Body of pancreas (tissue), 4 donors: ENCODE results near the gene HBA2.

Experiments used
- POLR2A ChIP-seq, 3 donors: fragments of 450-650 bp; IDR thresholded peaks; one replicate each; pipeline ENCODE4 v1.6.1; 2016; ENCODE audit warnings: antibody characterized with exemption in 3 of 3, mild to moderate bottlenecking in 2 of 3
- TF ChIP-seq, protein P1 (sequence below), 7 experiments: fragments of 450-650 bp in 4 of 7; fragments of 200-600 bp in 3 of 7; sonication (generic) in 3 of 7; IDR thresholded peaks; one replicate each; pipeline ENCODE4 v1.5.1; 2016 to 2019; ENCODE audit warnings: antibody characterized with exemption in 7 of 7

DNA sequence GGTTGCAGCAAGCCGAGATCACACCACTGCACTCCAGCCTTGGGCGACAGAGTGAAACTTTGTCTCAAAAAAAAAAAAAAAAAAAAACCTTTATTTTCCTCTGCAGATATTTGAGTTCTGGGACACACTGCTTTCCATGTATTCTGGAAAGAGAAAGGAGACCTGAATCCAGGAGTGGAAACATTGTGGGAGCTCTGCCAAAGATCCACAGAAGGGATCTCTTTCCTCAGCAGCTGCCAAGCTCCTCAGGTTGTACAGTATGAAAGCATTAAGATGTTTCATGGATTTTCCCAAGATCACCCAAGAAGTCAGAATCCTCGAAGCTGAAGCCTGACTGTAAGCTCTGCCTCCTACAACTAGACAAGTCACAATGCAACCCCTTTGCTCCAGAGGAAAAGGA is 47.7 kb upstream of the HBA2 start:
- TF ChIP-seq, protein P1, sequence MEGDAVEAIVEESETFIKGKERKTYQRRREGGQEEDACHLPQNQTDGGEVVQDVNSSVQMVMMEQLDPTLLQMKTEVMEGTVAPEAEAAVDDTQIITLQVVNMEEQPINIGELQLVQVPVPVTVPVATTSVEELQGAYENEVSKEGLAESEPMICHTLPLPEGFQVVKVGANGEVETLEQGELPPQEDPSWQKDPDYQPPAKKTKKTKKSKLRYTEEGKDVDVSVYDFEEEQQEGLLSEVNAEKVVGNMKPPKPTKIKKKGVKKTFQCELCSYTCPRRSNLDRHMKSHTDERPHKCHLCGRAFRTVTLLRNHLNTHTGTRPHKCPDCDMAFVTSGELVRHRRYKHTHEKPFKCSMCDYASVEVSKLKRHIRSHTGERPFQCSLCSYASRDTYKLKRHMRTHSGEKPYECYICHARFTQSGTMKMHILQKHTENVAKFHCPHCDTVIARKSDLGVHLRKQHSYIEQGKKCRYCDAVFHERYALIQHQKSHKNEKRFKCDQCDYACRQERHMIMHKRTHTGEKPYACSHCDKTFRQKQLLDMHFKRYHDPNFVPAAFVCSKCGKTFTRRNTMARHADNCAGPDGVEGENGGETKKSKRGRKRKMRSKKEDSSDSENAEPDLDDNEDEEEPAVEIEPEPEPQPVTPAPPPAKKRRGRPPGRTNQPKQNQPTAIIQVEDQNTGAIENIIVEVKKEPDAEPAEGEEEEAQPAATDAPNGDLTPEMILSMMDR (IDR thresholded peaks at IDR 0.05) = no peak
- TF ChIP-seq POLR2A (IDR thresholded peaks at IDR 0.05) = no peak
